Glutamatergic neuron (in vitro differentiated cells): Measurements from ENCODE around the gene TAF12. TPM values are rescaled to one million over a fixed set of nuclear protein-coding genes. Genes with fewer than 3 reads are reported as not detected.
"Not testable (repeated sequence)": the region's sequence is repeated elsewhere in the genome, so short reads cannot be mapped to it uniquely, and the experiment has no call there.

Experiments
- DNase-seq: peaks from one replicate; pipeline ENCODE4 v3.0.0; 2022
- H3K27ac Mint-ChIP-seq: one replicate; pipeline ENCODE4 v1.8.0; 2020; ENCODE audit warnings: mild to moderate bottlenecking, mixed read lengths, inconsistent platforms; ENCODE audit not compliant: unreplicated experiment
- H3K27me3 Mint-ChIP-seq: one replicate; pipeline ENCODE4 v1.8.0; 2020; ENCODE audit warnings: mild to moderate bottlenecking, moderate library complexity, mixed read lengths, inconsistent platforms; ENCODE audit not compliant: unreplicated experiment
- H3K36me3 Mint-ChIP-seq: one replicate; pipeline ENCODE4 v1.8.0; 2020; ENCODE audit warnings: mild to moderate bottlenecking, mixed read lengths, inconsistent platforms; ENCODE audit not compliant: unreplicated experiment
- H3K4me1 Mint-ChIP-seq: one replicate; pipeline ENCODE4 v1.8.0; 2020; ENCODE audit warnings: mild to moderate bottlenecking, low read depth, mixed read lengths, inconsistent platforms; ENCODE audit not compliant: unreplicated experiment
- H3K4me3 Mint-ChIP-seq: one replicate; pipeline ENCODE4 v1.8.0; 2020; ENCODE audit warnings: mild to moderate bottlenecking, mixed read lengths, inconsistent platforms; ENCODE audit not compliant: unreplicated experiment
- H3K9me3 Mint-ChIP-seq: one replicate; pipeline ENCODE4 v1.8.0; 2020; ENCODE audit warnings: mild to moderate bottlenecking, moderate library complexity, mixed read lengths, inconsistent platforms; ENCODE audit not compliant: unreplicated experiment
- CTCF ChIP-seq: fragments of 200-600 bp; sonication (generic); IDR thresholded peaks from one replicate; pipeline ENCODE4 v1.5.0; 2021; ENCODE audit not compliant: partially characterized antibody, unreplicated experiment
- long read RNA-seq: library from polyadenylated mRNA; unstranded; transcript quantifications from one replicate; pipeline ENCODE4 v2.0.0, GENCODE V29; 2020; ENCODE audit not compliant: unreplicated experiment
- total RNA-seq: library from RNA; stranded (reverse); fragmentation: NEBNext Ultra II Directional; extraction: Animal tissue kit (Norgen Biotek cat#: 25700); gene quantifications from one replicate; pipeline ENCODE4 v1.2.1, GENCODE V29; 2021; ENCODE audit not compliant: unreplicated experiment

The TAF12 gene
- 15.2 TPM for total RNA-seq
- long read RNA-seq, transcript TAF12-202 (6 exons, 1,334 nt): major isoform, 18 of 19 reads
- long read RNA-seq, partial matches to known transcripts: 0 of 19 reads
- long read RNA-seq, other reads (novel, unspliced or antisense): 1 of 19 reads

- peak; percentile 40 for TF ChIP-seq CTCF
- Mint-ChIP-seq H3K4me1 (peaks cover 16% of the 10 kb centered on the region), H3K27me3 (peaks cover 19% of the 10 kb centered on the region), H3K27ac (peak within 1 kb of the TSS; percentile 98), H3K36me3 (no peaks in the 10 kb centered on the region), H3K4me3 (peak within 1 kb of the TSS; percentile 100), H3K9me3 (peaks cover 6% of the 10 kb centered on the region)
- peak; percentile 92 for DNase-seq
Observed at GRCh38 chr1:28642847-28643635, at the start of gene TAF12. Gene TAF12, minus strand, starts transcription at chr1:28643067. Its CDS starts 20,986 bp downstream, at chr1:28622081.

- not testable (repeated sequence) for H3K36me3 Mint-ChIP-seq, H3K27ac Mint-ChIP-seq, H3K4me1 Mint-ChIP-seq, DNase-seq, H3K4me3 Mint-ChIP-seq, H3K9me3 Mint-ChIP-seq, H3K27me3 Mint-ChIP-seq
Observed at GRCh38 chr1:28691627-28692026, 48.8 kb upstream of the TAF12 start.

- Mint-ChIP-seq H3K4me1 (no peaks in the 10 kb centered on the region), H3K36me3 (no peaks in the 10 kb centered on the region), H3K27me3 (peaks cover 2% of the 10 kb centered on the region), H3K4me3 (no peak overlapping the region), H3K9me3 (no peaks in the 10 kb centered on the region), H3K27ac (no peak overlapping the region)
- no peak for TF ChIP-seq CTCF
- DNase-seq: no peak
Observed at GRCh38 chr1:28684937-28685336, 42.1 kb upstream of the TAF12 start.

GRCh38 chr1:28682840-28683239 lies 40.0 kb upstream of the TAF12 start:
- Mint-ChIP-seq H3K4me3 (no peak overlapping the region), H3K4me1 (no peaks in the 10 kb centered on the region), H3K9me3 (no peaks in the 10 kb centered on the region), H3K27me3 (peaks cover 2% of the 10 kb centered on the region), H3K27ac (no peak overlapping the region), H3K36me3 (no peaks in the 10 kb centered on the region)
- no peak for DNase-seq
- no peak for TF ChIP-seq CTCF

GRCh38 chr1:28680151-28680550 lies 37.3 kb upstream of the TAF12 start:
- H3K4me3 Mint-ChIP-seq: no peak overlapping the region
- no peak overlapping the region for H3K27ac Mint-ChIP-seq
- H3K27me3 Mint-ChIP-seq: peaks cover 2% of the 10 kb centered on the region
- no peaks in the 10 kb centered on the region for H3K9me3 Mint-ChIP-seq
- no peak for TF ChIP-seq CTCF
- H3K36me3 Mint-ChIP-seq: no peaks in the 10 kb centered on the region
- DNase-seq: no peak
- no peaks in the 10 kb centered on the region for H3K4me1 Mint-ChIP-seq
